MM.1S (cell line): Measurements from ENCODE around the gene RASAL2.

Experiments
- EZH2phosphoT487 ChIP-seq: fragments of 300-600 bp; sonication (generic); IDR thresholded peaks from 2 replicates; pipeline ENCODE4 v1.6.1; 2018; ENCODE audit warnings: antibody characterized with exemption, low read length
- TF ChIP-seq, protein P1 (sequence below): fragments of 300-600 bp; sonication (generic); IDR thresholded peaks from 2 replicates; pipeline ENCODE4 v1.5.1; 2016; ENCODE audit warnings: antibody characterized with exemption, low read length, mixed read lengths

DNA sequence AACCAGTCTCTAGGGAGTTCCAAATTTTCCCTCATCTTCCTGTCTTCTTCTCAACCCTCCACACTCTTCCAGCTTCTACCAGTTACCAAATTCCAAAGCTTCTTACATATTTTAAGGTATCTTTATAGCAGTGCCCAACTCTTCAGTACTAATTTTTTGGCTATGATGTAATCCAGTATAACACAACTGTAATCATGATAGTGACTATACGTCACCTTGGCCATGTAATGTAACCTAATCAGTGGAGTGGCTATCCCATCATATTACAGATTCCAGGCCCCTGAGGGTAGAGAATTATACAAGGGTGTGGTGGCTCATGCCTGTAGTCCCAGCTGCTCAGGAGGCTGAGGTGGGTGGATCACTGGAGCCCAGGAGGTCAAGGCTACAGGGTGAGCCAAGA, 259.6 kb downstream of the RASAL2 start:
- TF ChIP-seq, protein P1, sequence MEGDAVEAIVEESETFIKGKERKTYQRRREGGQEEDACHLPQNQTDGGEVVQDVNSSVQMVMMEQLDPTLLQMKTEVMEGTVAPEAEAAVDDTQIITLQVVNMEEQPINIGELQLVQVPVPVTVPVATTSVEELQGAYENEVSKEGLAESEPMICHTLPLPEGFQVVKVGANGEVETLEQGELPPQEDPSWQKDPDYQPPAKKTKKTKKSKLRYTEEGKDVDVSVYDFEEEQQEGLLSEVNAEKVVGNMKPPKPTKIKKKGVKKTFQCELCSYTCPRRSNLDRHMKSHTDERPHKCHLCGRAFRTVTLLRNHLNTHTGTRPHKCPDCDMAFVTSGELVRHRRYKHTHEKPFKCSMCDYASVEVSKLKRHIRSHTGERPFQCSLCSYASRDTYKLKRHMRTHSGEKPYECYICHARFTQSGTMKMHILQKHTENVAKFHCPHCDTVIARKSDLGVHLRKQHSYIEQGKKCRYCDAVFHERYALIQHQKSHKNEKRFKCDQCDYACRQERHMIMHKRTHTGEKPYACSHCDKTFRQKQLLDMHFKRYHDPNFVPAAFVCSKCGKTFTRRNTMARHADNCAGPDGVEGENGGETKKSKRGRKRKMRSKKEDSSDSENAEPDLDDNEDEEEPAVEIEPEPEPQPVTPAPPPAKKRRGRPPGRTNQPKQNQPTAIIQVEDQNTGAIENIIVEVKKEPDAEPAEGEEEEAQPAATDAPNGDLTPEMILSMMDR: no peak
- no peak for TF ChIP-seq EZH2phosphoT487
